Measurements from ENCODE around the gene JAK2. TPM values are rescaled to one million over a fixed set of nuclear protein-coding genes. Genes with fewer than 3 reads are reported as not detected.
"Not testable (repeated sequence)": the region's sequence is repeated elsewhere in the genome, so short reads cannot be mapped to it uniquely, and the experiment has no call there.

Gene JAK2
- polyA plus RNA-seq, 1 donor, result 12.9 TPM

DNA sequence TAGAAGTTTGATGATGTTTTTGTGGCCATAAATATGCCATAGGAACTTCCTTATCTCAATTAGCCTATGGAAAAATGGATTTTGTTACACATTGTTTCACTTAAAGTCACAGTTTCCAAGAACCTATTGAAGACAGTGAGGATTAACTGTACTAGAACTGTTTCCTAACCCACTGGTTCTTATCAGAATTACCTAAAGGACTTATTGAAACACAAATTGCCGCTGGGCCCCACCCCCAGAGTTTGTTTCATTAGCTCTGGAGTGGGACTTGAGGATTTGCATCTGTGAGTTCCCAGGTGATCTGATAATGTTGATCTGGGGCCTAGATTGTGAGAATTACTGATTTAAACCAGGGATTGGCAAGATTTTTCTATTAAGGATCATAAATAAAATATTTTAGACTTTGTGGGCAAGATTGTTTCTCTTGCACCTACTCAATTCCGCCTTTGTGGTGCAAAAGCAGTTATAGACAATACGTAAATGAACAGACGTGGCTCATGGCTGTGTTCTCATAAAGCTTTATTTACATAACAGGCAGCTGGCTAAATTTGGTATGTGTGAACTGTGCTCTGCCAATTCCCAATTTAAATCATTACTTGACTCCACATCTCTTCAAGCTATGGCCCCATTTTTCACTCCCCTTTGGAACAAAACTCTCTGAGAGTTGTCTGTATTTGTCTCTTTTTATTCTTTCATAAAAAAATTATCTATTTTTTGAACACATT, 9.3 kb downstream of the JAK2 start:
- Histone ChIP-seq H3K9me3 (ENCODE audit: control insufficient read depth, low read depth, low read length) (peaks cover 5% of the 10 kb centered on the region), H3K4me1 (ENCODE audit: control insufficient read depth, insufficient read depth, low read length) (no peaks in the 10 kb centered on the region), H3K36me3 (ENCODE audit: control insufficient read depth, insufficient read depth, low read length) (peaks cover 20% of the 10 kb centered on the region), H3K27me3 (ENCODE audit: control insufficient read depth, insufficient read depth, low read length) (no peaks in the 10 kb centered on the region), H3K27ac (ENCODE audit: low read length) (peak overlapping the region; percentile 32), H3K4me3 (ENCODE audit: low read length) (no peak overlapping the region)
- no peak for DNase-seq
- no CpG with 5 or more reads among the region's 4 CpGs for WGBS (ENCODE audit: insufficient coverage, low lambda C conversion rate)

DNA sequence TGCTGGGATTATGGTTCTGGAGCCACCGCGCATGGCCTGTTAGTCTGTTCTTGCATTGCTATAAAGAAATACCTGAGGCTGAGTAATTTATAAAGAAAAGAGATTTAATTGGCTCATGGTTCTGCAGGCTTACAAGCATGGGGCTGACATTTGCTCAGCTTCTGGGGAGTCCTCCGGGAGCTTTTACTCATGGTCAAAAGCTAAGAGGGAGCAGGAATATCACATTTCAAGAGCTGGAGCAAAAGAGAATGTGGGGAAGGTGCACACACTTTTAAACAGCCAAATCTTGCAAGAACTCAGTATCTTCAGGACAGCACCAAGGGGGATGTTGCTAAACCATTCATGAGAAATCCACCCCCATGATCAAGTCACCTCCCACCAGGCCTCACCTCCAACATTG, 12.1 kb downstream of the JAK2 start:
- Histone ChIP-seq H3K27ac (ENCODE audit: low read length) (no peak overlapping the region), H3K27me3 (ENCODE audit: control insufficient read depth, insufficient read depth, low read length) (no peaks in the 10 kb centered on the region), H3K36me3 (ENCODE audit: control insufficient read depth, insufficient read depth, low read length) (peaks cover 15% of the 10 kb centered on the region), H3K4me1 (ENCODE audit: control insufficient read depth, insufficient read depth, low read length) (no peaks in the 10 kb centered on the region), H3K9me3 (ENCODE audit: control insufficient read depth, low read depth, low read length) (peaks cover 5% of the 10 kb centered on the region), H3K4me3 (ENCODE audit: low read length) (no peak overlapping the region)
- no peak for DNase-seq
- WGBS (ENCODE audit: insufficient coverage, low lambda C conversion rate), result no CpG with 5 or more reads among the region's 3 CpGs

DNA sequence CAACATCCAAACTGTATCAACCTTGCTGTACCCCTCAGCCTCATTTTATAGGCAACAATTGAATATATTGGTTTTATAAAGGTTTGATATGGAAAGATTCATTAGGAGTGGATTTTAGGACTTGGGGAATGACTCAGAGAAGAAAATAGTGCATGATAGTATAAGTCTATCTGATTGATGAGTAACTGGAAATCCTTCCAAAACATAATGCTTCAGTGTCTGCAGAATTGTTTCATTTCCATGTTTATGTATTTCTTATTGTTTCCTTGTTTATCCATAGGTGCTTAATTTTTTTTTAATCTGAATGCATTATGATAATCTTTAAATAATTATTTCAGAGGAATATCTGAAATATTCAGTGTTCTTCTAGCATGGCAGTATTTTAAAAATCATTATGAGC, 12.6 kb downstream of the JAK2 start:
- Histone ChIP-seq H3K4me1 (ENCODE audit: control insufficient read depth, insufficient read depth, low read length) (no peaks in the 10 kb centered on the region), H3K36me3 (ENCODE audit: control insufficient read depth, insufficient read depth, low read length) (peaks cover 11% of the 10 kb centered on the region), H3K27me3 (ENCODE audit: control insufficient read depth, insufficient read depth, low read length) (no peaks in the 10 kb centered on the region), H3K9me3 (ENCODE audit: control insufficient read depth, low read depth, low read length) (peaks cover 4% of the 10 kb centered on the region), H3K27ac (ENCODE audit: low read length) (no peak overlapping the region), H3K4me3 (ENCODE audit: low read length) (no peak overlapping the region)
- no peak for DNase-seq

DNA sequence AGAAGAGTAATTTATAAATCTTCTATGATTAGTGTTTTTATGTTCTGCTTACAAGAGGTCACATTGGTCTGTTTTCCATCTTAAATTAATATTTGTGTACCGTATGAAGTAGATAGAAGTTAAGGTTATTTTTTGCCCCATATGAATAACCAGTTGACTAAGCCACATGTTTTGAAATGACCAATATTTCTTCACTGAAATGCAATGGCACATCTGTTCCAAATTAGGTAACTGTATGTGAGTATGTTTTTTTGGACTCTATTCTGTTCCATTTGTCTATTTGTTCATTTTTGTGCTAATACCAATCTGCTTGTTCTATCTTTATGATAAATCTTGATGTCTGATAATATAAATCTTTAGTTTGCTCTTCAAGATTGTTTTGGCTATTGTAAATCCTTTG, 17.7 kb downstream of the JAK2 start:
- Histone ChIP-seq H3K9me3 (ENCODE audit: control insufficient read depth, low read depth, low read length) (no peaks in the 10 kb centered on the region), H3K36me3 (ENCODE audit: control insufficient read depth, insufficient read depth, low read length) (no peaks in the 10 kb centered on the region), H3K4me3 (ENCODE audit: low read length) (no peak overlapping the region), H3K27me3 (ENCODE audit: control insufficient read depth, insufficient read depth, low read length) (no peaks in the 10 kb centered on the region), H3K4me1 (ENCODE audit: control insufficient read depth, insufficient read depth, low read length) (no peaks in the 10 kb centered on the region), H3K27ac (ENCODE audit: low read length) (no peak overlapping the region)
- WGBS (ENCODE audit: insufficient coverage, low lambda C conversion rate), result 80% methylated on average over 1 of the region's 1 CpG
- DNase-seq, result no peak

DNA sequence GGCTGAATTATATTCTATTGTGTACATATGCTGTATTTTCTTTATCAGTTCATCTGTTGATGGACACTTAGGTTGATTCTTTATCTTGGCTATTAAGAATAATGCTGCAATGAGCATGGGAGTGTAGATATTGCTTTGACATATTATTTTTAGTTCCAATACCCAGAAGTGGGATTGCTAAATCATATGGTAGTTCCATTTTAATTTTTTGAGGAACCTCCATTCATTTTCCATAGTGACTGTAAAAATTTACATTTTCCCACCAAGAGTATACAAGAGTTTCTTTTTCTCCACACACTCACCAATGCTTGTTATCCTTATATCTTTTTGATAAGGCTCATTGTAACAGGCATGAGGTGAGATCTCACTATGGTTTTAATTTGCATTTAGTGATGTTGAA, 19.4 kb downstream of the JAK2 start:
- no peak overlapping the region for H3K4me3 ChIP-seq (ENCODE audit: low read length)
- DNase-seq, result no peak
- no peak overlapping the region for H3K27ac ChIP-seq (ENCODE audit: low read length)
- H3K4me1 ChIP-seq (ENCODE audit: control insufficient read depth, insufficient read depth, low read length), result no peaks in the 10 kb centered on the region
- no peaks in the 10 kb centered on the region for H3K36me3 ChIP-seq (ENCODE audit: control insufficient read depth, insufficient read depth, low read length)
- H3K27me3 ChIP-seq (ENCODE audit: control insufficient read depth, insufficient read depth, low read length), result no peaks in the 10 kb centered on the region
- no peaks in the 10 kb centered on the region for H3K9me3 ChIP-seq (ENCODE audit: control insufficient read depth, low read depth, low read length)

DNA sequence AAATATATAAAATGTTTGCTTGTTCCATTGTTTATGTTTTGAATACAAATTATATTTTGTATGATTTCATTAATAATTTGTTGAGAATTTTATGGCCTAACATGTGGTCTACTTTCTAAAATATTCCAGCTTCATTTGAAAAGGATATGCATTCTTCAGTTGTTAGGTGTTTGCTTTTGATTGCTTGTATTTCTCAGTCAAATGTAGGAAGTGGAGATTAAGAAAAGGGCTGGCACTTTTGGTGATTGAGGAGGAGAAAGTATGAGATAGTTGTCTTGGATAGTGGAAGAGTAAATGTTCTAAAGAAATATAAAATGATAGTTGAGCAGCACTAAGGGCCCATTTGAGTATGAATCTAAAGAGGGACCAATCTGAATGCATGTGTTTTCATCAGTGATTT, 23.1 kb downstream of the JAK2 start:
- H3K27me3 ChIP-seq (ENCODE audit: control insufficient read depth, insufficient read depth, low read length), result no peaks in the 10 kb centered on the region
- H3K4me3 ChIP-seq (ENCODE audit: low read length), result no peak overlapping the region
- peaks cover 2% of the 10 kb centered on the region for H3K36me3 ChIP-seq (ENCODE audit: control insufficient read depth, insufficient read depth, low read length)
- no peak for DNase-seq
- no peaks in the 10 kb centered on the region for H3K9me3 ChIP-seq (ENCODE audit: control insufficient read depth, low read depth, low read length)
- no peak overlapping the region for H3K27ac ChIP-seq (ENCODE audit: low read length)
- H3K4me1 ChIP-seq (ENCODE audit: control insufficient read depth, insufficient read depth, low read length), result no peaks in the 10 kb centered on the region

DNA sequence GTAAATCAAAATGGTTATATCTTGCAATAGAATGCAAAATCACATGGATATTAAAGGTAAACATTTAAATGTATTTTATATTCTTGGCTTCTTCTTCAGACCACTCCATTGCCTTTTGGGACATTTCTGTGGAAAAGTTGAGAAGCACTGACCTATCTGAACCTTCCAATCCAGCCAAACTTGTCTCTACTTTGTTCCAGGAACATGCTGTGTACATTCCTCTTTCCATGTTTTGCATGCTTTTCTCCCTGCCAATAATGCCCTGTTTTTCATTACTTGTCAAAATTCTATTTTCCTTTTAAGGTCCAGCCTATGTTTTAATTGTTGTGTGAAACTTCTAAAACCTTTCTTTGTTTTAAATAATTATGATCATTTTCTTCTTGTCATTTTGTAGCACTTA, 28.3 kb downstream of the JAK2 start:
- no peak for DNase-seq
- no peaks in the 10 kb centered on the region for H3K27me3 ChIP-seq (ENCODE audit: control insufficient read depth, insufficient read depth, low read length)
- H3K36me3 ChIP-seq (ENCODE audit: control insufficient read depth, insufficient read depth, low read length), result peaks cover 9% of the 10 kb centered on the region
- H3K4me3 ChIP-seq (ENCODE audit: low read length), result no peak overlapping the region
- no peak overlapping the region for H3K27ac ChIP-seq (ENCODE audit: low read length)
- H3K4me1 ChIP-seq (ENCODE audit: control insufficient read depth, insufficient read depth, low read length), result no peaks in the 10 kb centered on the region
- H3K9me3 ChIP-seq (ENCODE audit: control insufficient read depth, low read depth, low read length), result peaks cover 6% of the 10 kb centered on the region

DNA sequence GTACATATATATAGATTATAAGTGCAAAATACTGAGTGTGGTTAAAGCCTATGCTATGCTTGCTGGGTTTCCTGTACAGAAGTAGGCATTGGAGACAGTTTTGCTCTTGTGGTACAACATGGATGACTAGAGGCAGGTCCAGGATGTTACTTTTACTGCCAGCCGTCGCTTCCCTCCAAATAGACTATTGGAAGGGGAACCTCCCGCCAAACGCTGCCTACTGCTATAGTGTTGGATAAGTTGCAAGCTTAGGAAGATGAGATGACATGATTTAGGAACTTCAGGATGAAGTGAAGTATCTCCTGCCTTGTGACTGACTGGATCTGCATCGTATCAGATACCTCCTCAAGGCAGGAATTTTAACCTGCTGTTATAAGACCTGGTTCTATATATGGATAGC, 30.9 kb downstream of the JAK2 start:
- Histone ChIP-seq H3K27ac (ENCODE audit: low read length) (no peak overlapping the region), H3K4me3 (ENCODE audit: low read length) (no peak overlapping the region), H3K4me1 (ENCODE audit: control insufficient read depth, insufficient read depth, low read length) (no peaks in the 10 kb centered on the region), H3K9me3 (ENCODE audit: control insufficient read depth, low read depth, low read length) (peaks cover 6% of the 10 kb centered on the region), H3K27me3 (ENCODE audit: control insufficient read depth, insufficient read depth, low read length) (no peaks in the 10 kb centered on the region), H3K36me3 (ENCODE audit: control insufficient read depth, insufficient read depth, low read length) (peaks cover 9% of the 10 kb centered on the region)
- no CpG with 5 or more reads among the region's 5 CpGs for WGBS (ENCODE audit: insufficient coverage, low lambda C conversion rate)
- DNase-seq, result no peak

DNA sequence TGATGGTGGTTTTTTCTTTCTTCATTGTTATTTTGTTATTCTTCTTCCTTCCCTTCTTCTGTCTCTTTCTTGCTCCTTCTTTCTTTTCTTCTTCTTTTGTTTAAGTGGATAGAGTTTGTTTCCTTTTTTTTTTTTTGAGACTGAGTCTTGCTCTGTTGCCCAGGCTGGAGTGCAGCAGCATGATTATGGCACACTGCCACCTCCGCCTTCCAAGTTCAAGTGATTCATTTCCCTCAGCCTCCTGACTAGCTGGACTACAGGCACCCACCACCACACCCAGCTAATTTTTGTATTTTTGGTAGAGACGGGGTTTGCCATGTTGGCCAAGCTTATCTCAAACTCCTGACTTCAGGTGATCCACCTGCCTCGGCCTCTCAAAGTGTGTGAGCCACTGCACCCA, 40.3 kb downstream of the JAK2 start:
- no peaks in the 10 kb centered on the region for H3K4me1 ChIP-seq (ENCODE audit: control insufficient read depth, insufficient read depth, low read length)
- no peak for DNase-seq
- no peak overlapping the region for H3K27ac ChIP-seq (ENCODE audit: low read length)
- peaks cover 24% of the 10 kb centered on the region for H3K36me3 ChIP-seq (ENCODE audit: control insufficient read depth, insufficient read depth, low read length)
- H3K27me3 ChIP-seq (ENCODE audit: control insufficient read depth, insufficient read depth, low read length), result no peaks in the 10 kb centered on the region
- no peaks in the 10 kb centered on the region for H3K9me3 ChIP-seq (ENCODE audit: control insufficient read depth, low read depth, low read length)
- H3K4me3 ChIP-seq (ENCODE audit: low read length), result no peak overlapping the region
- no CpG with 5 or more reads among the region's 3 CpGs for WGBS (ENCODE audit: insufficient coverage, low lambda C conversion rate)

DNA sequence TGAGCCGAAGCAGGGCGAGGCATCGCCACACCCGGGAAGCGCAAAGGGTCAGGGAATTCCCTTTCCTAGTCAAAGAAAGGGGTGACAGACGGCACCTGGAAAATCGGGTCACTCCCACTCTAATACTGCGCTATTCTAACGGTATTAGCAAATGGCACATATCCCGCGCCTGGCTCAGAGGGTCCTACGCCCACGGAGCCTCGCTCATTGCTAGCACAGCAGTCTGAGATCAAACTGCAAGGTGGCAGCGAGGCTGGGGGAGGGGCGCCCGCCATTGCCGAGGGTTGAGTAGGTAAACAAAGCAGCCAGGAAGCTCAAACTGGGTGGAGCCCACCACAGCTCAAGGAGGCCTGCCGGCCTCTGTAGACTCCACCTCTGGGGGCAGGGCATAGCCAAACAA, 46.9 kb downstream of the JAK2 start:
- not testable (repeated sequence) for H3K27ac ChIP-seq (ENCODE audit: low read length); H3K27me3 ChIP-seq (ENCODE audit: control insufficient read depth, insufficient read depth, low read length); H3K4me3 ChIP-seq (ENCODE audit: low read length); DNase-seq; H3K9me3 ChIP-seq (ENCODE audit: control insufficient read depth, low read depth, low read length); H3K4me1 ChIP-seq (ENCODE audit: control insufficient read depth, insufficient read depth, low read length)
- H3K36me3 ChIP-seq (ENCODE audit: control insufficient read depth, insufficient read depth, low read length), result peaks cover 11% of the 10 kb centered on the region
- WGBS (ENCODE audit: insufficient coverage, low lambda C conversion rate), result no CpG with 5 or more reads among the region's 19 CpGs

DNA sequence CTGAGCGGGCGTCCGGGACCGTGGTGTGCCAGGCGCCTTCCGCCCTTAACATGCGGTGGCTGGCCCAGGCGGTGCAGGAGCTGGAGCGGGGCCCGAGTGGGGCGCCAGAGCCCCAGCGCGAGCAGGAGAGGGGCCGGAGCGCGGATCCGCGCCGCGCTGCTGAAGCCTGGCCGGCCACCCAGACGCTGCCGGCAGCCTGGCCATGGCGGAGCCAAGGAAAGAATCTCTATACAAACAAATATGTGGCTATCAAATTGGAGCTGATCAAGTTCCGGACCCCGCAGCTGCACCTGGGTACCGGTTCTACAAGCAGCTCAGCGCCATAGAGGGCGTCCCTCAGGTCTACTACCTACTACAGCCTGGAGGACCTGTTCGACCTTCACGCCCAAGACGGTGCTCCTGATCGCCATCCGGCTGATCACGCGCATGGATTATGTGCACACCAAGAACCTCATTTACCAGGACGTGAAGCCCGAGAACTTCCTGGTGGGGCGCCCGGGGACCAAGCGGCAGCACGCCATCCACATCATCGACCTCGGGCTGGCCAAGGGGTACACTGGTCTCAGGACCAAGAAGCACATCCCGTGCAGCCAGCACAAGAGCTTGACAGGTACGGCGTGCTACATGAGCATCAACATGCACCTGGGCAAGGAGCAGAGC, 55.8 kb downstream of the JAK2 start:
- no peak for DNase-seq
- H3K27ac ChIP-seq (ENCODE audit: low read length), result no peak overlapping the region
- peaks cover 27% of the 10 kb centered on the region for H3K9me3 ChIP-seq (ENCODE audit: control insufficient read depth, low read depth, low read length)
- 100% methylated on average over 1 of the region's 47 CpGs for WGBS (ENCODE audit: insufficient coverage, low lambda C conversion rate)
- no peaks in the 10 kb centered on the region for H3K27me3 ChIP-seq (ENCODE audit: control insufficient read depth, insufficient read depth, low read length)
- no peak overlapping the region for H3K4me3 ChIP-seq (ENCODE audit: low read length)
- H3K4me1 ChIP-seq (ENCODE audit: control insufficient read depth, insufficient read depth, low read length), result no peaks in the 10 kb centered on the region
- peaks cover 16% of the 10 kb centered on the region for H3K36me3 ChIP-seq (ENCODE audit: control insufficient read depth, insufficient read depth, low read length)
